Ovary (tissue), 9 donors: ENCODE measurements around the gene KLK8. TPM values are rescaled to one million over a fixed set of nuclear protein-coding genes. Genes with fewer than 3 reads are reported as not detected.
A peak's percentile ranks its signal among the peaks of the same experiment; 100 is the strongest.

Source experiments
- DNase-seq, 5 donors: peaks; one replicate each; pipeline ENCODE4 v3.0.0-alpha.2; 2019 to 2020
- H3K27ac ChIP-seq, 2 donors: fragments of 200-600 bp; one replicate each; pipeline versions ENCODE4 v1.5.1 to v1.8.0; 2019 to 2022
- H3K27me3 ChIP-seq: fragments of 200-600 bp; one replicate; pipeline ENCODE4 v1.8.0; 2022
- H3K36me3 ChIP-seq: fragments of 200-600 bp; sonication (generic); one replicate; pipeline ENCODE4 v1.5.1; 2019
- H3K4me1 ChIP-seq: one replicate; pipeline ENCODE4 v1.8.1; 2013; ENCODE audit warnings: mild to moderate bottlenecking, moderate library complexity; ENCODE audit not compliant: insufficient read depth
- H3K4me3 ChIP-seq: fragments of 200-600 bp; sonication (generic); one replicate; pipeline ENCODE4 v1.5.1; 2017
- H3K9me3 ChIP-seq, 2 donors: fragments of 200-600 bp in 1 of 2; sonication (generic) in 1 of 2; one replicate each; pipeline versions ENCODE4 v1.5.1 to v1.8.1; 2013 to 2019; ENCODE audit warnings: mild to moderate bottlenecking in 1 of 2, moderate library complexity in 1 of 2
- CTCF ChIP-seq, 3 donors: fragments of 450-650 bp in 2 of 3; fragments of 200-600 bp in 1 of 3; IDR thresholded peaks; one replicate each; pipeline versions ENCODE4 v1.5.1 to v1.8.0; 2016 to 2022; ENCODE audit warnings: antibody characterized with exemption in 3 of 3, mild to moderate bottlenecking in 1 of 3
- EP300 ChIP-seq: sonication (generic); formaldehyde crosslinking; IDR thresholded peaks from one replicate; pipeline ENCODE4 v1.6.1; 2017; ENCODE audit warnings: antibody characterized with exemption
- POLR2A ChIP-seq: fragments of 450-650 bp; IDR thresholded peaks from one replicate; pipeline ENCODE4 v1.6.1; 2017; ENCODE audit warnings: antibody characterized with exemption, mild to moderate bottlenecking, moderate library complexity
- WGBS, 3 donors: extraction: QIAGEN DNeasy Blood & Tissue Kit in 1 of 3; methylation state at CpG; one replicate each; pipeline versions ENCODE4 v1.1.5 to v1.1.7; 2013 to 2017; 5-methylcytosine and 5-hydroxymethylcytosine counted together
- intact Hi-C, 4 donors: fragments of 100-400 bp; cut with DNase I; formaldehyde crosslinking; loops; one replicate each; pipeline versions ENCODE4 v1.11.0 to v1.15.1; 2022 to 2023
- polyA plus RNA-seq, 2 donors: library from polyadenylated mRNA; stranded (reverse); fragments of 200-250 nt in 1 of 2; fragments of 350-450 nt in 1 of 2; fragmentation: Illumina TruSeq in 1 of 2; extraction: RNeasy Lipid Tissue Mini Kit (QIAGEN cat#74804) in 1 of 2; gene quantifications; one replicate each; pipeline ENCODE4 v1.2.3, GENCODE V29; 2013 to 2014
- total RNA-seq, 7 donors: library from RNA; depleted of rRNA in 2 of 7; stranded (reverse); fragments of >200 nt in 2 of 7; fragmentation: NEBNext Ultra II Directional in 3 of 7; extraction: Animal tissue kit (Norgen Biotek cat#: 25700) in 3 of 7; gene quantifications; one replicate each; pipeline versions ENCODE4 v1.1.0 to v1.2.4, GENCODE V29; 2016 to 2023
- donor health status: DM: no; HTN: no; CAD: no; lungs with moderate emphysema.
- donor health status: DM: no; HTN: no; CAD: no.
- donor health status: Bipolar disorder and iron deficiency.
- donor health status: DM: yes; HTN: yes; CAD: no.
- donor health status: DM: no; HTN: no; CAD: no.
- donor health status: DM: yes; HTN: yes; CAD: no.

KLK8 gene
- total and polyA plus RNA-seq, 9 donors: 0.24 to 19.0 (median 1.3) TPM; not detected in 3

GRCh38 chr19:51025809-51026553 is 24.6 kb upstream of the KLK8 start:
- no peaks in the 10 kb centered on the region for H3K9me3 ChIP-seq
- peak; percentile 54 to 77 (median 66) for DNase-seq
- TF ChIP-seq CTCF (IDR thresholded peaks at IDR 0.05): no peak
- TF ChIP-seq POLR2A: no peak
- TF ChIP-seq EP300: no peak
- no peaks in the 10 kb centered on the region for H3K36me3 ChIP-seq
- H3K4me3 ChIP-seq: no peak overlapping the region
- no peaks in the 10 kb centered on the region for H3K27me3 ChIP-seq
- peaks cover 9% of the 10 kb centered on the region for H3K4me1 ChIP-seq
- WGBS, 3 donors: 20 to 31% (median 30%) methylated on average over 18 of the region's 18 CpGs
- peak overlapping the region in 1 of 2 donors; percentile 29 for H3K27ac ChIP-seq
- intact Hi-C loops: no loop called here

- H3K27ac ChIP-seq: peak overlapping the region in 1 of 2 donors; percentile 29
- intact Hi-C loops: no loop called here
- no peaks in the 10 kb centered on the region for H3K9me3 ChIP-seq
- WGBS, 3 donors: 65 to 72% (median 72%) methylated on average over 6 of the region's 6 CpGs
- no peak for TF ChIP-seq CTCF (IDR thresholded peaks at IDR 0.05)
- no peak for TF ChIP-seq POLR2A
- TF ChIP-seq EP300: no peak
- no peaks in the 10 kb centered on the region for H3K36me3 ChIP-seq
- peak in 1 of 5 donors; percentile 38 for DNase-seq
- H3K4me1 ChIP-seq: peaks cover 9% of the 10 kb centered on the region
- no peak overlapping the region for H3K4me3 ChIP-seq
- H3K27me3 ChIP-seq: no peaks in the 10 kb centered on the region
Measured at GRCh38 chr19:51025401-51025800, 24.0 kb upstream of the KLK8 start.

- Histone ChIP-seq H3K4me1 (peaks cover 12% of the 10 kb centered on the region), H3K4me3 (no peak overlapping the region), H3K36me3 (no peaks in the 10 kb centered on the region), H3K9me3 (no peaks in the 10 kb centered on the region), H3K27ac (no peak overlapping the region), H3K27me3 (no peaks in the 10 kb centered on the region)
- intact Hi-C loops: loop anchor here in 2 of 4 donors (5.0 kb wide), 2 partner anchors 67 to 142 kb away; no protein-coding TSS in a partner anchor
- 69 to 75% (median 73%) methylated on average over 5 of the region's 5 CpGs for WGBS, 3 donors
- TF ChIP-seq EP300 (no peak), POLR2A (no peak), CTCF (IDR thresholded peaks at IDR 0.05) (no peak)
- peak in 1 of 5 donors; percentile 9 for DNase-seq
Measured at GRCh38 chr19:51024924-51025323, 23.5 kb upstream of the KLK8 start.

- Histone ChIP-seq H3K4me3 (no peak overlapping the region), H3K36me3 (no peaks in the 10 kb centered on the region), H3K9me3 (no peaks in the 10 kb centered on the region), H3K27ac (no peak overlapping the region), H3K4me1 (peaks cover 12% of the 10 kb centered on the region), H3K27me3 (no peaks in the 10 kb centered on the region)
- TF ChIP-seq CTCF (IDR thresholded peaks at IDR 0.05): no peak
- 60 to 62% (median 60%) methylated on average over 11 of the region's 11 CpGs for WGBS, 3 donors
- intact Hi-C loops: loop anchor here in 2 of 4 donors (2.0 to 5.0 kb wide), 3 partner anchors 68 to 143 kb away; no protein-coding TSS in a partner anchor
- DNase-seq: peak in 1 of 5 donors; percentile 35
Measured at GRCh38 chr19:51023946-51024345, 22.5 kb upstream of the KLK8 start.
